Astrocyte (in vitro differentiated cells and primary cell): Measurements from ENCODE around the gene ARHGAP20.

Experiments used
- CTCF ChIP-seq: IDR thresholded peaks from 2 replicates; pipeline ENCODE4 v1.5.1; 2011; ENCODE audit warnings: low read depth, mild to moderate bottlenecking, inconsistent platforms, low read length, moderate library complexity; ENCODE audit not compliant: insufficient read depth
- EZH2 ChIP-seq: IDR thresholded peaks from 2 replicates; pipeline ENCODE4 v1.6.1; 2012; ENCODE audit warnings: mild to moderate bottlenecking, low read length, inconsistent platforms; ENCODE audit not compliant: insufficient read depth

- TF ChIP-seq CTCF (no peak), EZH2 (no peak)
These were observed 35.3 kb upstream of the ARHGAP20 start for GRCh38 chr11:110747531-110747930.
